Measurements from ENCODE around the gene KIAA0232. TPM values are rescaled to one million over a fixed set of nuclear protein-coding genes. Genes with fewer than 3 reads are reported as not detected.
A peak's percentile ranks its signal among the peaks of the same experiment; 100 is the strongest.

KIAA0232 gene
- total and polyA plus RNA-seq, 9 of the 15 experiments (the other 6 are each of a cell fraction or from before 2014, with no cell fraction given), result 3.5 to 17.4 (median 13.0) TPM

DNA sequence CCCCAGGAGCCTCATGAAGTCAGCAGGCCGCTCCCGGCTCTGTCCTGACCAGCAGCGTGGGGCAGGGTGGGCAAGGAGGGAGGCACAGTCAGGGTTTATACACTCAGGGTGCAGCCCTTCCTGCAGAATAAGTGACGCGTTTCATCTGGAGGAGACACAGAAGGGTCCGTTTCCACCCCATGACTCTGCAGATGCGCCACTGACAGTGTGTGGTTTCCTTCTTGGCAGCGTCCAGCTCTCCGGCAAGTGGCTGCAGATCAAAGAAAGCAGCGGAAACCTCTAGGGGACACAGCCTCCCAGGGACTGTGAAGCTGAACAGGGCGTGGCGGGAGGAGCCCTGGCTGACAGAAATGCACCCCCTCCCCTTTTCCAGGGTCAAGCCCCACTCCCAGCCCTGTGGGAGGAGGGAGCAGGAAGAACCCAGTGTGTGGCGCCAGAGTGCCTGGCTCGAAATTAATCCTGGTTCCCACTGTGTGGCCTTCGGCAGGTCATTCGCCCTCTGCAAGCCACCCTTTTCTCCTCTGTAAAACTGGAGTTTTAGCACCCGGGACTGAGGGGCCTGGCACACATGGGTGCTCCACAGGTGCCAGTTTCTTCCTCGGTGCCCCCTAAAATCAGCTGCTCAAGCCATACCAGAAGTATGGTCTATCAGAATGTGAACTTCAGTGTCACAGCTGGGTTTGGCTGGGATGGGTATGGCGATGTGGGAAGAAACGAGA, 109.8 kb downstream of the KIAA0232 start (continued):
- TF ChIP-seq ZC3H11A (IDR thresholded peaks at IDR 0.05; ENCODE audit: low read depth, low read length) (no peak), PRMT5 (CRISPR knock-in tag; IDR thresholded peaks at IDR 0.05) (no peak), NFIX (CRISPR knock-in tag; IDR thresholded peaks at IDR 0.05; ENCODE audit: low read depth) (no peak), HDAC2 (IDR thresholded peaks at IDR 0.05) (0 out of 2 replicates have a peak, but pooled peaks have one; percentile 26), ATF7 (IDR thresholded peaks at IDR 0.05) (peak; percentile 65; the same call in 1 of the 2 replicates), NFATC3 (IDR thresholded peaks at IDR 0.05) (no peak), NFIC (IDR thresholded peaks at IDR 0.05) (peak; percentile 50), CREBBP (IDR thresholded peaks at IDR 0.05; ENCODE audit: low read depth, low read length) (no peak), SNIP1 (IDR thresholded peaks at IDR 0.05; ENCODE audit: low read depth) (no peak), KHSRP (IDR thresholded peaks at IDR 0.05) (no peak), HMG20B (CRISPR knock-in tag; IDR thresholded peaks at IDR 0.05) (no peak), GTF2A2 (tag; IDR thresholded peaks at IDR 0.05) (no peak), GABPB2 (CRISPR knock-in tag; conservative IDR thresholded peaks at IDR 0.05) (no peak), GATAD2A (IDR thresholded peaks at IDR 0.05) (no peak), ZNF263 (CRISPR knock-in tag; IDR thresholded peaks at IDR 0.05; ENCODE audit: borderline replicate concordance) (peak; percentile 45; the same call in 1 of the 2 replicates), ZNF12 (CRISPR knock-in tag; IDR thresholded peaks at IDR 0.05) (0 out of 2 replicates have a peak, but pooled peaks have one; percentile 8), ZNF740 (CRISPR knock-in tag; IDR thresholded peaks at IDR 0.05) (peak; percentile 3; the same call in 1 of the 2 replicates), ZNF740 (tag; IDR thresholded peaks at IDR 0.05) (no peak), NFYB (IDR thresholded peaks at IDR 0.05; ENCODE audit: extremely low read depth, insufficient read length) (no peak)
- TF ChIP-seq, protein P1, sequence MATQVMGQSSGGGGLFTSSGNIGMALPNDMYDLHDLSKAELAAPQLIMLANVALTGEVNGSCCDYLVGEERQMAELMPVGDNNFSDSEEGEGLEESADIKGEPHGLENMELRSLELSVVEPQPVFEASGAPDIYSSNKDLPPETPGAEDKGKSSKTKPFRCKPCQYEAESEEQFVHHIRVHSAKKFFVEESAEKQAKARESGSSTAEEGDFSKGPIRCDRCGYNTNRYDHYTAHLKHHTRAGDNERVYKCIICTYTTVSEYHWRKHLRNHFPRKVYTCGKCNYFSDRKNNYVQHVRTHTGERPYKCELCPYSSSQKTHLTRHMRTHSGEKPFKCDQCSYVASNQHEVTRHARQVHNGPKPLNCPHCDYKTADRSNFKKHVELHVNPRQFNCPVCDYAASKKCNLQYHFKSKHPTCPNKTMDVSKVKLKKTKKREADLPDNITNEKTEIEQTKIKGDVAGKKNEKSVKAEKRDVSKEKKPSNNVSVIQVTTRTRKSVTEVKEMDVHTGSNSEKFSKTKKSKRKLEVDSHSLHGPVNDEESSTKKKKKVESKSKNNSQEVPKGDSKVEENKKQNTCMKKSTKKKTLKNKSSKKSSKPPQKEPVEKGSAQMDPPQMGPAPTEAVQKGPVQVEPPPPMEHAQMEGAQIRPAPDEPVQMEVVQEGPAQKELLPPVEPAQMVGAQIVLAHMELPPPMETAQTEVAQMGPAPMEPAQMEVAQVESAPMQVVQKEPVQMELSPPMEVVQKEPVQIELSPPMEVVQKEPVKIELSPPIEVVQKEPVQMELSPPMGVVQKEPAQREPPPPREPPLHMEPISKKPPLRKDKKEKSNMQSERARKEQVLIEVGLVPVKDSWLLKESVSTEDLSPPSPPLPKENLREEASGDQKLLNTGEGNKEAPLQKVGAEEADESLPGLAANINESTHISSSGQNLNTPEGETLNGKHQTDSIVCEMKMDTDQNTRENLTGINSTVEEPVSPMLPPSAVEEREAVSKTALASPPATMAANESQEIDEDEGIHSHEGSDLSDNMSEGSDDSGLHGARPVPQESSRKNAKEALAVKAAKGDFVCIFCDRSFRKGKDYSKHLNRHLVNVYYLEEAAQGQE (IDR thresholded peaks at IDR 0.05; ENCODE audit: borderline replicate concordance), result peak; percentile 43; the same call in 1 of the 2 replicates
- TF ChIP-seq, protein P1 (CRISPR knock-in tag; IDR thresholded peaks at IDR 0.05; ENCODE audit: low read depth), result no peak
- TF ChIP-seq, protein P2, sequence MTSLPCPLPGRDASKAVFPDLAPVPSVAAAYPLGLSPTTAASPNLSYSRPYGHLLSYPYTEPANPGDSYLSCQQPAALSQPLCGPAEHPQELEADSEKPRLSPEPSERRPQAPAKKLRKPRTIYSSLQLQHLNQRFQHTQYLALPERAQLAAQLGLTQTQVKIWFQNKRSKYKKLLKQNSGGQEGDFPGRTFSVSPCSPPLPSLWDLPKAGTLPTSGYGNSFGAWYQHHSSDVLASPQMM (CRISPR knock-in tag; IDR thresholded peaks at IDR 0.05), result no peak

Measured in K562 (cell line).